Neural progenitor cell (in vitro differentiated cells): ENCODE measurements around the gene ING2.

Experiments used
- EZH2 ChIP-seq: fragments of 200-600 bp; sonication (generic); IDR thresholded peaks from 2 replicates; pipeline ENCODE4 v1.6.1; 2017; ENCODE audit warnings: antibody characterized with exemption, mild to moderate bottlenecking, moderate library complexity
- EZH2phosphoT487 ChIP-seq: fragments of 200-600 bp; sonication (generic); IDR thresholded peaks from 2 replicates; pipeline ENCODE4 v1.6.1; 2017; ENCODE audit warnings: antibody characterized with exemption
- TF ChIP-seq, protein P1 (sequence below): fragments of 200-600 bp; sonication (generic); IDR thresholded peaks from 2 replicates; pipeline ENCODE4 v1.5.1; 2017; ENCODE audit warnings: antibody characterized with exemption, mild to moderate bottlenecking

DNA sequence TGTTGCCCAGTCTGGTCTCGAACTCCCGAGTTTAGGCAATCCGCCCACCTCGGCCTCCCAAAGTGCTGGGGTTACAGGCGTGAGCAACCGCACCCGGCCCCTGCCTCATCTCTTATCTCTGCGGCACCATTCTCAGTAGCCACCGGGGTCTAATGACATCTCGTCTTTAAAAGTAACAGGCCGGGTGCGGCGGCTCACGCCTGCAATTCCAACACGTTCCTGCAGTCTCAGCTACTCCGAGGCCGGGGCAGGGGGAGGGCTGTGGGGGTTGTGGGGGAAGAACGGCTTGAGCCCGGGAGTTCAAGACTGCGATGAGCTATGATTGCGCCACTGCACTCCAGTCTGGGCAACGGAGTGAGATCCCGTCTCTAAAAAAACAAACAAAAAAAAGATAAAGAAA is 28.8 kb downstream of the ING2 start:
- TF ChIP-seq, protein P1, sequence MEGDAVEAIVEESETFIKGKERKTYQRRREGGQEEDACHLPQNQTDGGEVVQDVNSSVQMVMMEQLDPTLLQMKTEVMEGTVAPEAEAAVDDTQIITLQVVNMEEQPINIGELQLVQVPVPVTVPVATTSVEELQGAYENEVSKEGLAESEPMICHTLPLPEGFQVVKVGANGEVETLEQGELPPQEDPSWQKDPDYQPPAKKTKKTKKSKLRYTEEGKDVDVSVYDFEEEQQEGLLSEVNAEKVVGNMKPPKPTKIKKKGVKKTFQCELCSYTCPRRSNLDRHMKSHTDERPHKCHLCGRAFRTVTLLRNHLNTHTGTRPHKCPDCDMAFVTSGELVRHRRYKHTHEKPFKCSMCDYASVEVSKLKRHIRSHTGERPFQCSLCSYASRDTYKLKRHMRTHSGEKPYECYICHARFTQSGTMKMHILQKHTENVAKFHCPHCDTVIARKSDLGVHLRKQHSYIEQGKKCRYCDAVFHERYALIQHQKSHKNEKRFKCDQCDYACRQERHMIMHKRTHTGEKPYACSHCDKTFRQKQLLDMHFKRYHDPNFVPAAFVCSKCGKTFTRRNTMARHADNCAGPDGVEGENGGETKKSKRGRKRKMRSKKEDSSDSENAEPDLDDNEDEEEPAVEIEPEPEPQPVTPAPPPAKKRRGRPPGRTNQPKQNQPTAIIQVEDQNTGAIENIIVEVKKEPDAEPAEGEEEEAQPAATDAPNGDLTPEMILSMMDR, result no peak
- TF ChIP-seq EZH2 (no peak), EZH2phosphoT487 (no peak)
